HG03139 (cell line): ENCODE measurements around the gene ZNF222.
A peak's percentile ranks its signal among the peaks of the same experiment; 100 is the strongest.

Experiments
- ATAC-seq: cut with Tn5 transposase; IDR thresholded peaks from one replicate; pipeline ENCODE4 v1.9.1; 2021; ENCODE audit not compliant: unreplicated experiment

ZNF222 gene

GRCh38 chr19:44025217-44025936 lies at the start of gene ZNF222:
TSS of gene ZNF222 (plus strand) at chr19:44025379. CDS start at chr19:44025437, 58 bp downstream.
- ATAC-seq: peak; percentile 93

- no peak for ATAC-seq
Observed at GRCh38 chr19:43976732-43977131, 48.4 kb upstream of the ZNF222 start.

GRCh38 chr19:43983544-43983911 lies 41.7 kb upstream of the ZNF222 start:
- ATAC-seq: no peak

- ATAC-seq: peak; percentile 85
Observed at GRCh38 chr19:43983912-43984686, 41.1 kb upstream of the ZNF222 start, which contains the start of gene ZNF155. TSS of gene ZNF155 (plus strand) at chr19:43984188. CDS start at chr19:43988544, 4,356 bp downstream.

GRCh38 chr19:43984687-43985000 lies 40.5 kb upstream of the ZNF222 start:
- no peak for ATAC-seq

- ATAC-seq: no peak
Observed at GRCh38 chr19:43997631-43998290, 27.4 kb upstream of the ZNF222 start.

- ATAC-seq: no peak
Observed at GRCh38 chr19:44002212-44002565, 23.0 kb upstream of the ZNF222 start.

GRCh38 chr19:44002566-44003460 lies 22.4 kb upstream of the ZNF222 start, which contains the start of gene ZNF230:
TSS of gene ZNF230 (plus strand) at chr19:44002957. CDS start at chr19:44007079, 4,122 bp downstream.
- ATAC-seq: peak; percentile 88

- ATAC-seq: peak; percentile 27
Observed at GRCh38 chr19:44003461-44004009, 21.6 kb upstream of the ZNF222 start.

GRCh38 chr19:44005973-44006372 lies 19.2 kb upstream of the ZNF222 start:
- ATAC-seq: no peak

GRCh38 chr19:44007473-44007872 lies 17.7 kb upstream of the ZNF222 start:
- ATAC-seq: no peak

GRCh38 chr19:44010468-44010867 lies 14.7 kb upstream of the ZNF222 start:
- no peak for ATAC-seq

GRCh38 chr19:44019498-44019897 lies 5.7 kb upstream of the ZNF222 start:
- ATAC-seq: no peak

- ATAC-seq: no peak
Observed at GRCh38 chr19:44021221-44021620, 4.0 kb upstream of the ZNF222 start.

GRCh38 chr19:44024900-44025216 lies 321 bp upstream of the ZNF222 start:
- no peak for ATAC-seq

GRCh38 chr19:44026622-44027021 lies 1.4 kb downstream of the ZNF222 start:
- no peak for ATAC-seq

GRCh38 chr19:44032001-44032610 lies 6.9 kb downstream of the ZNF222 start:
- ATAC-seq: no peak

- no peak for ATAC-seq
Observed at GRCh38 chr19:44042147-44042546, 17.0 kb downstream of the ZNF222 start.

- ATAC-seq: peak; percentile 30
Observed at GRCh38 chr19:44050740-44051649, 25.8 kb downstream of the ZNF222 start.
